PC-9 (cell line): Measurements from ENCODE around the gene KCNG4.

ENCODE experiments used
- EZH2 ChIP-seq: fragments of 200-600 bp; sonication (generic); IDR thresholded peaks from 2 replicates; pipeline ENCODE4 v1.8.0; 2017; ENCODE audit warnings: antibody characterized with exemption, low read depth
- TF ChIP-seq, protein P1 (sequence below): fragments of 200-600 bp; sonication (generic); conservative IDR thresholded peaks from 2 replicates; pipeline ENCODE4 v1.6.1; 2017; ENCODE audit warnings: mixed run types, antibody characterized with exemption, mild to moderate bottlenecking, moderate library complexity

DNA sequence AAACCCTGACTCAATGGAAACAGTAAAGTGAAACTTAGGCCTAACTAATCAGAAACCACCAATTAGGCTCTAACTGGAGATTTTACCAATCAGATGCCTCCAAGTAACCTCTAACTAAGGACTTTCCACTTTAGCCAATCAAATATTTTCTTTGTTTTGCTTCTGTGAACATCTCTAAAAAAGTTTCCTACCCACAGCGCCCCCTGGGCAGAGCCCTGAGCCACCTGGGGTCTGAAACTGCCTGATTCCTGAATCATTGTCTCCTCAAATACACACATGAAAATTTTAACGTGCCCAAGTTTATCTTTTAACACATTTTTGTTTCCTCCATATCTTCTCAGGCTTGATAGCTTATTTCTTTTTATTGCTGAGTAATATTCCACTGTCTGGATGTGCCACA, 29.8 kb downstream of the KCNG4 start:
- no peak for TF ChIP-seq EZH2
- TF ChIP-seq, protein P1, sequence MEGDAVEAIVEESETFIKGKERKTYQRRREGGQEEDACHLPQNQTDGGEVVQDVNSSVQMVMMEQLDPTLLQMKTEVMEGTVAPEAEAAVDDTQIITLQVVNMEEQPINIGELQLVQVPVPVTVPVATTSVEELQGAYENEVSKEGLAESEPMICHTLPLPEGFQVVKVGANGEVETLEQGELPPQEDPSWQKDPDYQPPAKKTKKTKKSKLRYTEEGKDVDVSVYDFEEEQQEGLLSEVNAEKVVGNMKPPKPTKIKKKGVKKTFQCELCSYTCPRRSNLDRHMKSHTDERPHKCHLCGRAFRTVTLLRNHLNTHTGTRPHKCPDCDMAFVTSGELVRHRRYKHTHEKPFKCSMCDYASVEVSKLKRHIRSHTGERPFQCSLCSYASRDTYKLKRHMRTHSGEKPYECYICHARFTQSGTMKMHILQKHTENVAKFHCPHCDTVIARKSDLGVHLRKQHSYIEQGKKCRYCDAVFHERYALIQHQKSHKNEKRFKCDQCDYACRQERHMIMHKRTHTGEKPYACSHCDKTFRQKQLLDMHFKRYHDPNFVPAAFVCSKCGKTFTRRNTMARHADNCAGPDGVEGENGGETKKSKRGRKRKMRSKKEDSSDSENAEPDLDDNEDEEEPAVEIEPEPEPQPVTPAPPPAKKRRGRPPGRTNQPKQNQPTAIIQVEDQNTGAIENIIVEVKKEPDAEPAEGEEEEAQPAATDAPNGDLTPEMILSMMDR = peak; percentile 27; the same call in 1 of the 2 replicates
